GM12892 (cell line): ENCODE results near the gene BUD31.

Source experiments
- POLR2A ChIP-seq: IDR thresholded peaks from 2 replicates; pipeline ENCODE4 v1.6.1; 2011; ENCODE audit warnings: low read depth, low read length, control low read depth
- TAF1 ChIP-seq: IDR thresholded peaks from 2 replicates; pipeline ENCODE4 v1.6.1; 2011; ENCODE audit warnings: low read depth, mild to moderate bottlenecking, control low read depth, low read length, borderline replicate concordance

GRCh38 chr7:99429756-99430155, 21.0 kb downstream of the BUD31 start:
- TF ChIP-seq POLR2A (no peak), TAF1 (no peak)
